ENCODE measurements around the gene PIAS1.

DNA sequence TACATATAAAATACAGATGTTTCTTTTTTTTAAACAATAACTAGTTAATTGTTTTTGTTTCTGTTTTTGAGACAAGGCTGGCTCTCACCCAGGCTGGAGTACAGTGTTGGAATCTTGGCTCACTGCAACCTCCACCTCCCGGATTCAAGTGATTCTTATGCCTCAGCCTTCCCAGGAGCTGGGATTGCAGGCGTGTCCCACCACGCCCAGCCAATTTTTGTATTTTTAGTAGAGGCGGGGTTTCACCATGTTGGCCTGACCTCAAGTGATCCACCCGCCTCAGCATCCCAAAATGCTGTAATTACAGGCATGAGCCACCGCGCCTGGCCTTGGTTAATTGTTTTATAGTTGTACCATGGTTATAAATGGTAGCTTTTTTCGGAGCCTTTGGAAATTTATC is 72.3 kb downstream of the PIAS1 start:
- TF ChIP-seq, protein P1, sequence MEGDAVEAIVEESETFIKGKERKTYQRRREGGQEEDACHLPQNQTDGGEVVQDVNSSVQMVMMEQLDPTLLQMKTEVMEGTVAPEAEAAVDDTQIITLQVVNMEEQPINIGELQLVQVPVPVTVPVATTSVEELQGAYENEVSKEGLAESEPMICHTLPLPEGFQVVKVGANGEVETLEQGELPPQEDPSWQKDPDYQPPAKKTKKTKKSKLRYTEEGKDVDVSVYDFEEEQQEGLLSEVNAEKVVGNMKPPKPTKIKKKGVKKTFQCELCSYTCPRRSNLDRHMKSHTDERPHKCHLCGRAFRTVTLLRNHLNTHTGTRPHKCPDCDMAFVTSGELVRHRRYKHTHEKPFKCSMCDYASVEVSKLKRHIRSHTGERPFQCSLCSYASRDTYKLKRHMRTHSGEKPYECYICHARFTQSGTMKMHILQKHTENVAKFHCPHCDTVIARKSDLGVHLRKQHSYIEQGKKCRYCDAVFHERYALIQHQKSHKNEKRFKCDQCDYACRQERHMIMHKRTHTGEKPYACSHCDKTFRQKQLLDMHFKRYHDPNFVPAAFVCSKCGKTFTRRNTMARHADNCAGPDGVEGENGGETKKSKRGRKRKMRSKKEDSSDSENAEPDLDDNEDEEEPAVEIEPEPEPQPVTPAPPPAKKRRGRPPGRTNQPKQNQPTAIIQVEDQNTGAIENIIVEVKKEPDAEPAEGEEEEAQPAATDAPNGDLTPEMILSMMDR (IDR thresholded peaks at IDR 0.05), result no peak
- no peak for TF ChIP-seq POLR2AphosphoS5 (IDR thresholded peaks at IDR 0.05)
